GM19467 (cell line): ENCODE results near the gene ATP8B1.
"Not testable (repeated sequence)": the region's sequence is repeated elsewhere in the genome, so short reads cannot be mapped to it uniquely, and the experiment has no call there.

ENCODE experiments used
- ATAC-seq: cut with Tn5 transposase; IDR thresholded peaks from one replicate; pipeline ENCODE4 v1.9.1; 2021; ENCODE audit warnings: mild to moderate bottlenecking, moderate library complexity; ENCODE audit not compliant: unreplicated experiment

ATP8B1 gene

GRCh38 chr18:57733861-57734260 is 69.3 kb downstream of the ATP8B1 start:
- no peak for ATAC-seq

GRCh38 chr18:57730146-57730545 is 73.0 kb downstream of the ATP8B1 start:
- ATAC-seq: no peak

GRCh38 chr18:57728941-57729511 is 74.1 kb downstream of the ATP8B1 start:
- no peak for ATAC-seq

GRCh38 chr18:57727952-57728807 is 74.9 kb downstream of the ATP8B1 start:
- no peak for ATAC-seq

GRCh38 chr18:57719211-57719935 is 83.7 kb downstream of the ATP8B1 start:
- ATAC-seq: not testable (repeated sequence)

GRCh38 chr18:57716549-57716948 is 86.6 kb downstream of the ATP8B1 start:
- ATAC-seq: no peak

- ATAC-seq: no peak
These were observed 87.4 kb downstream of the ATP8B1 start for GRCh38 chr18:57715671-57716070.

- no peak for ATAC-seq
These were observed 88.0 kb downstream of the ATP8B1 start for GRCh38 chr18:57715073-57715472.

GRCh38 chr18:57710226-57710625 is 92.9 kb downstream of the ATP8B1 start:
- no peak for ATAC-seq

GRCh38 chr18:57709335-57709734 is 93.8 kb downstream of the ATP8B1 start:
- ATAC-seq: no peak

- ATAC-seq: no peak
These were observed 94.8 kb downstream of the ATP8B1 start for GRCh38 chr18:57708288-57708687.

GRCh38 chr18:57705832-57706595 is 97.1 kb downstream of the ATP8B1 start:
- ATAC-seq: no peak

GRCh38 chr18:57705011-57705410 is 98.1 kb downstream of the ATP8B1 start:
- ATAC-seq: no peak

- ATAC-seq: no peak
These were observed 104.4 kb downstream of the ATP8B1 start for GRCh38 chr18:57698571-57699276.

- ATAC-seq: no peak
These were observed 105.7 kb downstream of the ATP8B1 start for GRCh38 chr18:57697426-57697825.

- ATAC-seq: no peak
These were observed 106.8 kb downstream of the ATP8B1 start for GRCh38 chr18:57696271-57696670.

GRCh38 chr18:57691363-57691762 is 111.8 kb downstream of the ATP8B1 start:
- ATAC-seq: no peak

- no peak for ATAC-seq
These were observed 115.1 kb downstream of the ATP8B1 start for GRCh38 chr18:57687970-57688369.

GRCh38 chr18:57683470-57683869 is 119.6 kb downstream of the ATP8B1 start:
- ATAC-seq: no peak
